ENCODE measurements around the gene YEATS4.

The YEATS4 gene

GRCh38 chr12:69406217-69406616 is 46.7 kb downstream of the YEATS4 start:
- no peak overlapping the region for H3K27ac ChIP-seq (ENCODE audit: low read depth in 2 of 2, low read length in 2 of 2)

GRCh38 chr12:69410571-69410970 is 51.0 kb downstream of the YEATS4 start:
- H3K27ac ChIP-seq (ENCODE audit: low read depth in 2 of 2, low read length in 2 of 2), result no peak overlapping the region
- no peak overlapping the region for H3K9ac ChIP-seq (ENCODE audit: low read depth in 1 of 2, low read length in 2 of 2)
- H3K27me3 ChIP-seq (ENCODE audit: control insufficient read depth in 2 of 2, insufficient read depth in 2 of 2, low read length in 2 of 2), result no peaks in the 10 kb centered on the region
- no peaks in the 10 kb centered on the region for H3K9me3 ChIP-seq (ENCODE audit: control insufficient read depth in 2 of 2, low read length in 2 of 2)
- no peak overlapping the region for H3K4me3 ChIP-seq (ENCODE audit: low read length in 2 of 2)
- H3K36me3 ChIP-seq (ENCODE audit: control insufficient read depth in 2 of 2, insufficient read depth in 2 of 2, low read length in 2 of 2), result no peaks in the 10 kb centered on the region
- peaks cover 0 to 1% of the 10 kb centered on the region in 2 donors for H3K4me1 ChIP-seq (ENCODE audit: control insufficient read depth in 2 of 2, insufficient read depth in 2 of 2, low read length in 2 of 2)

More at GRCh38 chr12:69406217-69406616, 46.7 kb downstream of the YEATS4 start:
- no peak overlapping the region for H3K4me3 ChIP-seq (ENCODE audit: low read length in 2 of 2)
- no peaks in the 10 kb centered on the region for H3K4me1 ChIP-seq (ENCODE audit: control insufficient read depth in 2 of 2, insufficient read depth in 2 of 2, low read length in 2 of 2)
- H3K36me3 ChIP-seq (ENCODE audit: control insufficient read depth in 2 of 2, insufficient read depth in 2 of 2, low read length in 2 of 2), result no peaks in the 10 kb centered on the region
- H3K9me3 ChIP-seq (ENCODE audit: control insufficient read depth in 2 of 2, low read length in 2 of 2), result no peaks in the 10 kb centered on the region
- no peak overlapping the region for H3K9ac ChIP-seq (ENCODE audit: low read depth in 1 of 2, low read length in 2 of 2)
- H3K27me3 ChIP-seq (ENCODE audit: control insufficient read depth in 2 of 2, insufficient read depth in 2 of 2, low read length in 2 of 2), result no peaks in the 10 kb centered on the region

GRCh38 chr12:69412655-69413054 is 53.1 kb downstream of the YEATS4 start:
- H3K27ac ChIP-seq (ENCODE audit: low read depth in 2 of 2, low read length in 2 of 2), result no peak overlapping the region

DNA sequence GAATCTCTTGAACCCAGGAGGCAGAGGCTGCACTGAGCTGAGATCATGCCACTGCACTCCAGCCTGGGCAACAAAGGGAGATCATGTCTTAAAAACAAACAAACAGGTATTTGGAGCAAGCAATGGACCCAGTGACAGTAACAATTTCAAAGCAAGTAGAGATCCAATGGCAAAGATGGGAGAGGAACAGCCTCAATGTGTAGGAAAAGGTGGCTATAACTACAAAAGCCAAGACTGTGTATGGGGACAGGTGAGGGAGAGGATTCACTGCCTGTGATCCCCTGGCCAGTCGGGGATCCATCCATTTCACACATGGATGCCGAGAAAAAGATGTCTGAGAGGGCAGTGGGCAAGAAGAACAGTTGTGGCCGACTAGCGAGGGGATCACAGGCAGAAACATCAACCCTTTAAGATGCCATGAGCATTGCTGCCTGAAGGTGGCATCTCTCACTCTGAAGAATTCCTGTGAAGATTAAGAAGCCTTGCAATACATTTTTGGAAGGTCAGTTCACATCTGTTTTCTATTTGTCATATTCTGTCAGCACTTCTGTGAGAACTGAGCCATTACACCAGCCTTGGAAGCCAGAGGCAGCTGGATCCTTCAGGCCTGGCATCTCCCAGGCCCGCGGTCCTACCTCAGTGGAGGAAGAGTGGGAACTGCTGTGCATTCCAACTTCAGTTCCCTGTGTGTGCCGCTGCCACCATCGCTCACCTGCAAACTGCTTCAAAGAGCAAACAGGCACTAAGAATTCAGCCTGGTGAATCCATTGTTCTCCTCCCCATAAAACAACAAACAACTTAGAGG is 56.1 kb downstream of the YEATS4 start:
- Histone ChIP-seq H3K36me3 (ENCODE audit: control insufficient read depth in 2 of 2, insufficient read depth in 2 of 2, low read length in 2 of 2) (no peaks in the 10 kb centered on the region), H3K27ac (ENCODE audit: low read depth in 2 of 2, low read length in 2 of 2) (no peak overlapping the region), H3K27me3 (ENCODE audit: control insufficient read depth in 2 of 2, insufficient read depth in 2 of 2, low read length in 2 of 2) (no peaks in the 10 kb centered on the region), H3K9me3 (ENCODE audit: control insufficient read depth in 2 of 2, low read length in 2 of 2) (no peaks in the 10 kb centered on the region), H3K4me1 (ENCODE audit: control insufficient read depth in 2 of 2, insufficient read depth in 2 of 2, low read length in 2 of 2) (peaks cover 0 to 17% of the 10 kb centered on the region in 2 donors), H3K4me3 (ENCODE audit: low read length in 2 of 2) (no peak overlapping the region), H3K9ac (ENCODE audit: low read depth in 1 of 2, low read length in 2 of 2) (no peak overlapping the region)

More at GRCh38 chr12:69412655-69413054, 53.1 kb downstream of the YEATS4 start:
- no peaks in the 10 kb centered on the region for H3K9me3 ChIP-seq (ENCODE audit: control insufficient read depth in 2 of 2, low read length in 2 of 2)
- no peaks in the 10 kb centered on the region for H3K36me3 ChIP-seq (ENCODE audit: control insufficient read depth in 2 of 2, insufficient read depth in 2 of 2, low read length in 2 of 2)
- peaks cover 0 to 12% of the 10 kb centered on the region in 2 donors for H3K4me1 ChIP-seq (ENCODE audit: control insufficient read depth in 2 of 2, insufficient read depth in 2 of 2, low read length in 2 of 2)
- H3K27me3 ChIP-seq (ENCODE audit: control insufficient read depth in 2 of 2, insufficient read depth in 2 of 2, low read length in 2 of 2), result no peaks in the 10 kb centered on the region
- no peak overlapping the region for H3K4me3 ChIP-seq (ENCODE audit: low read length in 2 of 2)
- no peak overlapping the region for H3K9ac ChIP-seq (ENCODE audit: low read depth in 1 of 2, low read length in 2 of 2)

GRCh38 chr12:69417231-69417630 is 57.7 kb downstream of the YEATS4 start:
- Histone ChIP-seq H3K27ac (ENCODE audit: low read depth in 2 of 2, low read length in 2 of 2) (no peak overlapping the region), H3K9ac (ENCODE audit: low read depth in 1 of 2, low read length in 2 of 2) (no peak overlapping the region), H3K4me1 (ENCODE audit: control insufficient read depth in 2 of 2, insufficient read depth in 2 of 2, low read length in 2 of 2) (peaks cover 0 to 17% of the 10 kb centered on the region in 2 donors)

DNA sequence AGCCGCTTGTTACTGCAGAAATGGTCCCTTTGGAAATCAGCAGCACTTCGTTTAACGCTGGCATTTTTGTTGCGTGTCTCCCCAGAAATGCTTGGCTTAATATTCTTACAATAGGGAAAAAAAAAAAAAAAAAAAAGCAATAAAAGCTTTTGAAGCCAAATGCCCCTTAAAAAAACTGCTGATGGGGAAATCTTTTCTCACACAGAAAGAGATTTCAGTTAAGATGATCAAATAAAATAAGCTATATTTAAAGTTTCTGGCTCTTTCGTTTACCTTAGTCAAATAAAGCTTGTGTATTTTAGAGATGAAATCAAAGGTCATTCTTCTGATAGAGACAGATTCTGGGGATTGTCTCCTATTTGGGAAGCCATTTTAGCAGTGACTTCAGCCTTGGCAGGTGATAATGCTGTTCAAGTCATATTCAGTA is 58.2 kb downstream of the YEATS4 start:
- H3K4me3 ChIP-seq (ENCODE audit: low read length in 2 of 2), result no peak overlapping the region
- H3K36me3 ChIP-seq (ENCODE audit: control insufficient read depth in 2 of 2, insufficient read depth in 2 of 2, low read length in 2 of 2), result no peaks in the 10 kb centered on the region
- no peak overlapping the region for H3K9ac ChIP-seq (ENCODE audit: low read depth in 1 of 2, low read length in 2 of 2)
- H3K27ac ChIP-seq (ENCODE audit: low read depth in 2 of 2, low read length in 2 of 2), result no peak overlapping the region
- H3K9me3 ChIP-seq (ENCODE audit: control insufficient read depth in 2 of 2, low read length in 2 of 2), result no peaks in the 10 kb centered on the region
- peaks cover 0 to 17% of the 10 kb centered on the region in 2 donors for H3K4me1 ChIP-seq (ENCODE audit: control insufficient read depth in 2 of 2, insufficient read depth in 2 of 2, low read length in 2 of 2)
- no peaks in the 10 kb centered on the region for H3K27me3 ChIP-seq (ENCODE audit: control insufficient read depth in 2 of 2, insufficient read depth in 2 of 2, low read length in 2 of 2)

More at GRCh38 chr12:69417231-69417630, 57.7 kb downstream of the YEATS4 start:
- H3K27me3 ChIP-seq (ENCODE audit: control insufficient read depth in 2 of 2, insufficient read depth in 2 of 2, low read length in 2 of 2), result no peaks in the 10 kb centered on the region
- H3K9me3 ChIP-seq (ENCODE audit: control insufficient read depth in 2 of 2, low read length in 2 of 2), result no peaks in the 10 kb centered on the region
- H3K4me3 ChIP-seq (ENCODE audit: low read length in 2 of 2), result no peak overlapping the region
- no peaks in the 10 kb centered on the region for H3K36me3 ChIP-seq (ENCODE audit: control insufficient read depth in 2 of 2, insufficient read depth in 2 of 2, low read length in 2 of 2)

DNA sequence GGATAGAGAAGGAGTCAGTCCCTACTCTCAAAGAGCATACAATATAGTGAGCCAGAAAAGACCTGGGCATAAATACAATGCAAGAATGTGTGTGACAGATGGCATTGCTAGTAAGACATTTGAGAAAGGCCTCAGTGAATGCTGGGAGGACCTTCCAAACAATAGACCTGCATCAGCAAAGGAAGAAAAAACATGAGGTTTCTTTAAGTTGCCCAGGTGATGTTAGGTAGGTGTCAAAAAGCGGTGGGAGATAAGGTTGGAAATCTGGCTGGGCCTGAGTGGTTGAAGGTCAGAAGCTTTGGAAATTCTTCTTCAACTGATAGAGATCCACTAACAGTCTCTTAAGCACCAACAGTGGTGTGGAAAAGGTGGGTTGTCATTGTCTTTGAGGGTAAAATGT is 60.2 kb downstream of the YEATS4 start:
- Histone ChIP-seq H3K36me3 (ENCODE audit: control insufficient read depth in 2 of 2, insufficient read depth in 2 of 2, low read length in 2 of 2) (no peaks in the 10 kb centered on the region), H3K9ac (ENCODE audit: low read depth in 1 of 2, low read length in 2 of 2) (no peak overlapping the region), H3K4me1 (ENCODE audit: control insufficient read depth in 2 of 2, insufficient read depth in 2 of 2, low read length in 2 of 2) (peaks cover 0 to 17% of the 10 kb centered on the region in 2 donors), H3K27me3 (ENCODE audit: control insufficient read depth in 2 of 2, insufficient read depth in 2 of 2, low read length in 2 of 2) (no peaks in the 10 kb centered on the region), H3K27ac (ENCODE audit: low read depth in 2 of 2, low read length in 2 of 2) (no peak overlapping the region), H3K4me3 (ENCODE audit: low read length in 2 of 2) (no peak overlapping the region), H3K9me3 (ENCODE audit: control insufficient read depth in 2 of 2, low read length in 2 of 2) (no peaks in the 10 kb centered on the region)

DNA sequence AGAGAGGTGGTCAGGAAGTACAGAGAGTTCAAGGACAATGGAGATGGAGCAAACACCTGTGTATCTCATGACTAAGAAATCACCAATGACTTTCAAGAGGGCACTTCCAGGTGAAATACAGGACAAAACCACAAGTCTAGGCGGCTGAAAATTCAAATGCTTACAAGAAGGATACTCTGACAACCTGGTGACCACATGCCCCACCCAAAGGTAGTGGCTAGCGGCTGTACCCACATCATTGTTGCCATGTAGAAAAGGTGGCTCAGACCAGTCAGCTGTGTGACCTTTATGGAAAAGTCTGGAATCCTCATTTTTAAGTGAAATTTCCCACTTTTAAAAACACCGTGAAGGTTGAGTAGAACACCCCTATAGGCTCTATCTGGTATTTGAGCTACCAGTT is 62.0 kb downstream of the YEATS4 start:
- H3K9ac ChIP-seq (ENCODE audit: low read depth in 1 of 2, low read length in 2 of 2), result no peak overlapping the region
- no peaks in the 10 kb centered on the region for H3K27me3 ChIP-seq (ENCODE audit: control insufficient read depth in 2 of 2, insufficient read depth in 2 of 2, low read length in 2 of 2)
- H3K4me1 ChIP-seq (ENCODE audit: control insufficient read depth in 2 of 2, insufficient read depth in 2 of 2, low read length in 2 of 2), result peaks cover 0 to 9% of the 10 kb centered on the region in 2 donors
- no peaks in the 10 kb centered on the region for H3K36me3 ChIP-seq (ENCODE audit: control insufficient read depth in 2 of 2, insufficient read depth in 2 of 2, low read length in 2 of 2)
- no peak overlapping the region for H3K4me3 ChIP-seq (ENCODE audit: low read length in 2 of 2)
- H3K27ac ChIP-seq (ENCODE audit: low read depth in 2 of 2, low read length in 2 of 2), result no peak overlapping the region
- H3K9me3 ChIP-seq (ENCODE audit: control insufficient read depth in 2 of 2, low read length in 2 of 2), result no peaks in the 10 kb centered on the region

DNA sequence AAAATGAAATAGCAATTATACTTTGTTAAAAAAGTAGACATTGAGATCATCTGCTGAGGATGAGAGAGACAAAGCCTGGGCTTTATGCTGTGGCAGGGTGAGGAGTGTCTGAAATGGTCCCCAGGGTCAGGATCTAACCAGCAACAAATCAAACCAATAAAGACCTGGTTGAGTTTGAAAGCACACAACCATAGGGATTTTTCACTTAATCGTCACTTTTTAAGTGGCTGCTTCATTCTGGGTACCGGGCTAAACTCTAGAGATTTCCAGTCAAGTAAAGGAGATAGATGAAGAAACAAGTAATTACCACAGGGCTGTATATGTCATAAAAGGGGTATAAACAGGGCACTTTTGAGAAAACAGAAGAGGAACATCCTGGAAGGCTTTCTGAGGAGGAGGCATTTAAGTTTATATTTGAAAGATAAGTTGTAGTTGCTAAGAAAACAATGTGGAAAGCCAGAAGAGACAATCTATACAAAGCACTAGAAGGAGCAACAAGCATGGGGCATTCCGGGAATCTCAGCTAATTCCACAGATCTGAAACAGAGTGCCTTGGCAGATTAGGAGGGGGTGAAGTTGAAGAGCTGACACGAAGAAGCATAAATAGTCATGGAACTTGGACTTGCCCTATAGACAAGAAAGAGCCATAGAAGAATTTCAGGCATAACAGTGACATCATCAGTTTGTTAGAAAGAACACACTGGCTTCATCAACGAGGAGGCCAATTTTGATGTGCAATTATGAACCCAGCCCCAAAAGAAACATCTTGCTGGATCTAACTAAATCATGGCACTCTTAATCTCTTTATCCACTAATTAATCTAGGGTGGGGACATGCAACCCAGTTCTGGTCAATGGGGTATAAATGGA is 63.7 kb downstream of the YEATS4 start:
- H3K9ac ChIP-seq (ENCODE audit: low read depth in 1 of 2, low read length in 2 of 2), result no peak overlapping the region
- no peaks in the 10 kb centered on the region for H3K9me3 ChIP-seq (ENCODE audit: control insufficient read depth in 2 of 2, low read length in 2 of 2)
- peaks cover 0 to under 1% of the 10 kb centered on the region in 2 donors for H3K4me1 ChIP-seq (ENCODE audit: control insufficient read depth in 2 of 2, insufficient read depth in 2 of 2, low read length in 2 of 2)
- no peaks in the 10 kb centered on the region for H3K36me3 ChIP-seq (ENCODE audit: control insufficient read depth in 2 of 2, insufficient read depth in 2 of 2, low read length in 2 of 2)
- H3K27ac ChIP-seq (ENCODE audit: low read depth in 2 of 2, low read length in 2 of 2), result no peak overlapping the region
- H3K4me3 ChIP-seq (ENCODE audit: low read length in 2 of 2), result no peak overlapping the region
- H3K27me3 ChIP-seq (ENCODE audit: control insufficient read depth in 2 of 2, insufficient read depth in 2 of 2, low read length in 2 of 2), result no peaks in the 10 kb centered on the region

DNA sequence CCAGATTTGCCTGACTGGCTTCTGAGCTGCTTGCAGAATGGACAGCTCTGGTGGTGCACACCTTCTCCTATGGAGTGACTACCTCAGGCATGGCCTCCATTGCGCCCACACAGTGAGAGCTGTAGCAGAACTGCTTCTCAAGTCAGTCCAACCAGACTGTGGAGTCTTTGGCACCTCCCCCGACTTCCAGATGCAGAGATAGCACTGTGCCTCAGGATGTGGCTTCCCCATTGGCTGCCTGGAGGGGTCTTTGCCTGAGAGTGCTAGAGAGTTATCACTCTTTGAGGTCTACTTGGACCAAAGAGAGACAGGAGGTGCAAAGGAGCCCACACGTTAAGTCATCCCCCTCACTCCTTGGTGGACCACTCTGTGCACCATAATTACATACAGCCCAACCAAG is 65.9 kb downstream of the YEATS4 start:
- Histone ChIP-seq H3K9ac (ENCODE audit: low read depth in 1 of 2, low read length in 2 of 2) (no peak overlapping the region), H3K27me3 (ENCODE audit: control insufficient read depth in 2 of 2, insufficient read depth in 2 of 2, low read length in 2 of 2) (no peaks in the 10 kb centered on the region), H3K4me1 (ENCODE audit: control insufficient read depth in 2 of 2, insufficient read depth in 2 of 2, low read length in 2 of 2) (no peaks in the 10 kb centered on the region), H3K9me3 (ENCODE audit: control insufficient read depth in 2 of 2, low read length in 2 of 2) (no peaks in the 10 kb centered on the region), H3K4me3 (ENCODE audit: low read length in 2 of 2) (no peak overlapping the region), H3K27ac (ENCODE audit: low read depth in 2 of 2, low read length in 2 of 2) (no peak overlapping the region), H3K36me3 (ENCODE audit: control insufficient read depth in 2 of 2, insufficient read depth in 2 of 2, low read length in 2 of 2) (no peaks in the 10 kb centered on the region)

Measured in mucosa of rectum (tissue), 2 donors.